Activated CD8-positive, alpha-beta memory T cell treated with anti-CD3 and anti-CD28 coated beads for 1 hour (primary cell): Measurements from ENCODE around the gene PDGFB.

Experiments
- DNase-seq, 2 donors: peaks; one replicate each; pipeline ENCODE4 v3.0.0-alpha.2; 2020; ENCODE audit warnings: low read depth in 1 of 2; ENCODE audit errors: extremely low read depth in 1 of 2

PDGFB gene

DNA sequence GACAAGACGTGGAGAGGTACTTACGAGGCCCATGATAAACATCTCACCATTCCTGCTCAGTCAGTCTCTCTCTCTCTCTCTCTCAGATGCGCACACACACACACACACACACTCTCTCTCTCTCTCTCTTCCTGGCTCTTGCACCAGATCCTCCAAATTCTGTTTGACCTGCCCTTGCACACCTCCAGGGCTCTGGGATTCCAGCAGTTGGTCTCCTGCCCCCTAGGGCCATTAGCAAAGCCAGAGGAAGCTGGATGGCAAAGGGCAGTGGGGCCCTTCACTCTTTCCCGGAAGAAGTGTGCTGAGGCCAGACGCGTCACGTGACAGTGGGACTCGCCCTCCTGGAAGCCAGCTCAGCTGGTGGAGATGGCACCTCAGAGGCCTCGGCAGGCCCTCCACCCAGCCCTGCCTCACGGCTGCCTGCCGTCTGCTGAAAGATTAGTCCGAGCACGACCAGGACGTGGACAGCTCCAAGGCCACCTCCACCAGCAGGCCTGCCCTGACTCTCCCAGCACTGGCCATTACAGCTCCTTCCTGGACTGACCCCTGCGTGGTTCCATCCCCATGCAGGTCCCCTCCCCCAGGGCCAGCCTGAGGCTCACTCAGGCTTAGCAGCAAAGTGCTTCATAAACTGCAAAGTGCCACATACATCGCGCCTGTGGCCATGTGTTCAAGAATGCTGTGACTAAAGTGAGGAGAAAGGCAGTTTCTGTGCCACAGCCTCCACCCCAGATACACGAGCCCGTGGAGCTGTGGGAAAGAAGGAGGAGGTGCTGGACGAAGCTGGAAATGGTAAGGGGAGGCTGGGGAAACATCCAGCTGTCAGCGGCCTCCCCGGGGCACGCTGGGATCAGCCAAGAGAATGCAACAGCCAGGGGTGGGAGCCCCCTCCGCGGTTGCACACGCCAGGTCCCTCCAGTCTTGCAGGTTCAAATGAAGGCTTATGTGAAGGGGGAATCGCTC lies 3.7 kb downstream of the PDGFB start:
- DNase-seq: no peak

DNA sequence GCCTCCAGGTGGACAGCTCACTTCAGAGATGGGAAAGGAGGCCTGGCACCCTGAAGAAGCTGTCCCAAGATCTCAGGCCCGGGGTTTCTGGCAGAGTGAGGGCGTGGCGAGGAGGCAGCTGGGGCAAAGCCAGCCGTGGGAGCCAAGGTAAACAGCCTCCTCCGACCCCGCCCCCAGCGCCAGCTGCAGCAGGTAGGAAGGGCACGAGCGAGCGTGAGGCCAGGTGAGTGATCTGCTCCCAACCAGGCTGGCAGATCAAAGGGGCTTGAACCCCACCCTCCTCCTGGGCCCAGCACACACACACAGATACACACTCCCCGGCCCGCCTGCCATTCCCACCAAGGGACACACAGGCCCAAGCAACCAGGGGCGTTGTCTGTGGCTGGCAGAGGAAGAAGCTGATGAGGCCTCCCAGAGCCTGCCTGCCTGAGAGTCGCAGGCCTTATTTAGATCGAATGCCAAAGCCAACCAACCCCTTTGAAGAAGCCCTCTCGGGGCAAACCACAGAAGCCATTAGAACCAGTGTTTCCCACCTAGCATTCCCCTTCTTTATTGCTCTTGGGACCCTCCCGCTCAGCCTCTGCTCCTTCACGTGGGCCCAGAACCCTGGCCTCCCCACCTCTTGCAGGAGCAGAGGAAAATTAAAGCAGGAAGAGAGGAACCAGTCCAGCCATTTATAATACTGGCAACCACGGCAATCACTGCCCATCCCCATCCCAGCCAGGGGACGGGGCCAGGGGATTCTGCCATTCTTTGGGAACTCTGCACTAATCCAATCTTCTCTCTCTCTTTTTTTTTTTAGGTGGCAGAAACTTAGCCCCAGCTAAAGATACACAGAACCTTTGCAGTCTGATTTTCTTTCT lies 5.0 kb downstream of the PDGFB start:
- no peak for DNase-seq

GRCh38 chr22:39238966-39239505 lies 5.7 kb downstream of the PDGFB start:
- no peak for DNase-seq

GRCh38 chr22:39238561-39238960 lies 6.2 kb downstream of the PDGFB start:
- no peak for DNase-seq

- DNase-seq: no peak
Measured at GRCh38 chr22:39238101-39238466, 6.7 kb downstream of the PDGFB start.

GRCh38 chr22:39237318-39238100 lies 7.3 kb downstream of the PDGFB start:
- DNase-seq: no peak

- DNase-seq: no peak
Measured at GRCh38 chr22:39236321-39237317, 8.2 kb downstream of the PDGFB start.

DNA sequence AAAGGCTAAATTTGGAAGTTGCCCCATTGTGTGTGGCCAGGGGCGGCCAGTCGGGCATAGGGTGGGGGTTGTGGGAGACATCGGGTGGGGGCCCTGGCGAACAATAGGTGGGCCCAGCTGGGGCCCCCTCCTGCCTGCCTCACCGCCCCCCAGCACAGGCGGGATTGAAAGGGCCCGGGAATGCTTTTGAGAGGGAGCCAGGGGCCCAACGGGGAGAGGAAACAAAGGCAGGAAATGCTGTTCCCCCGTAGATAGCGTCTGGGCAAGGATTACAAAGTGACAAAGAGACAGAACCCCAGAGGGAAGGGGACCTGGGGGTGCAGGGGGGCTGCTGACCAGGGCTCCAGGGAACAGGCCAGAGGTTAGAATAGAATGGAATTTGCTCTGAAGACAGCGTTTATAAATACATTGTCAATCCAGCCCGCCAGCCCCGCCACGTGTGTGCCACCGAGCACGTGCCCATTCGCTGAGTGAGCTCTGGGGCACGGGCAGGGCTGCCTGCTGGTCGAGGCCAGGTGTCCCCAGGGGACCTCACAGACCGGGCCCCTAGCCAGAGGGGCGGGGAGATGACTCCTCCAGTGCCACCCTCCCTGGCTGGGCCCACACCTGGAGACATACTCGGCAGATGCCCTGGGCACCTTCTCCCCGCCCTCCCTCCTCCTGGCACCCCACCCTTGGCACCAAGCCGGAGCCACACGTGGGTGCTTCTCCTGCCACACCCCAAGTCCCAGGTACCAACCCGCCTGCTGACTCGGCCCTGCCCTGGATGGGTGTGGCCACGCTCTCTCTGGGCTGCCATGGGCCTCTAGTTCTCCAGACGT lies 9.7 kb downstream of the PDGFB start:
- no peak for DNase-seq

- no peak for DNase-seq
Measured at GRCh38 chr22:39234472-39234787, 10.4 kb downstream of the PDGFB start.

GRCh38 chr22:39233710-39234471 lies 10.9 kb downstream of the PDGFB start:
- no peak for DNase-seq

DNA sequence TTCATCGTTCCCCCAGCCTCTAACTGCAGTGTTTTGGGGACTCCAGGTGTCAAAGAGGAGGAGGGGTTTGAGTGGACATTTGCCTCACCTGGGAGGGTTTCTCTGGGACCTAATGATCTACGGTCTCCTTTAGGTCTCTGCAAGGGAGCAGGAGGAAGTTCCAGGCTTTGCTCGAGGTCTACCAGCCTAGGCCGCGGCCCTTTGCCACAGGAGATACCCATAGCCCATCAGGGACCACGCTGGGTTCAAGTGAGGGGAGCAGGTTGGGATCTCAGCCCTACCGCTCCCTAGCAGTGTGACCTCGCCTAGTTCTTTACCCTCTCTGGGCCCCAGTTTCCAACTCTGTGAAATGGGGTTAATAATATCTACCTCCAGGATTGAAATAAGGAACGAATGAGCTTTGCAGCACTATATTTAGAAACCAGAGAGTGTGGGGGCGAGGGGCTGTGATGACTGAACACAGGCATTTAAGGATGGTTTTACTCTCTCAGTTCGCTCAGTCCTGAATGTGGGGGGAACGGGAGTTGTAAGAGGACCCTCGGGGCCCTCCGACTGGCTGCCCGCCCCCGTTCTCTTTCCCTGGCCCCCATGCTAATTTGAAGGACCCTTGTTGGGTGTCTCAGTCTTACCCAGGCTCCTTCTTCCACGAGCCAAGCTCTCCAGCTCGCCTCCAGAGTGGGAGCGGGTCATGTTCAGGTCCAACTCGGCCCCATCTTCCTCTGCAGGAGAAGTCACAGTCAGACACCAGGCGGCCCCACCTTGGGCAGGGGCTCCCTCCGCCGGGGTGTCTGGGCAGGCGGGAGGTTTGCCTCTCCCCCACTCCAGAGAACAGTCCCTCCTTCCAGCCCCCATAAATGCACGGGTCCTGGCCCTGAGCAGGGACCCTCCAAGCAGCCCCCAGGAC lies 11.7 kb downstream of the PDGFB start:
- no peak for DNase-seq

- DNase-seq: no peak
Measured at GRCh38 chr22:39232246-39232645, 12.5 kb downstream of the PDGFB start.

GRCh38 chr22:39231197-39231950 lies 13.4 kb downstream of the PDGFB start:
- DNase-seq: no peak

DNA sequence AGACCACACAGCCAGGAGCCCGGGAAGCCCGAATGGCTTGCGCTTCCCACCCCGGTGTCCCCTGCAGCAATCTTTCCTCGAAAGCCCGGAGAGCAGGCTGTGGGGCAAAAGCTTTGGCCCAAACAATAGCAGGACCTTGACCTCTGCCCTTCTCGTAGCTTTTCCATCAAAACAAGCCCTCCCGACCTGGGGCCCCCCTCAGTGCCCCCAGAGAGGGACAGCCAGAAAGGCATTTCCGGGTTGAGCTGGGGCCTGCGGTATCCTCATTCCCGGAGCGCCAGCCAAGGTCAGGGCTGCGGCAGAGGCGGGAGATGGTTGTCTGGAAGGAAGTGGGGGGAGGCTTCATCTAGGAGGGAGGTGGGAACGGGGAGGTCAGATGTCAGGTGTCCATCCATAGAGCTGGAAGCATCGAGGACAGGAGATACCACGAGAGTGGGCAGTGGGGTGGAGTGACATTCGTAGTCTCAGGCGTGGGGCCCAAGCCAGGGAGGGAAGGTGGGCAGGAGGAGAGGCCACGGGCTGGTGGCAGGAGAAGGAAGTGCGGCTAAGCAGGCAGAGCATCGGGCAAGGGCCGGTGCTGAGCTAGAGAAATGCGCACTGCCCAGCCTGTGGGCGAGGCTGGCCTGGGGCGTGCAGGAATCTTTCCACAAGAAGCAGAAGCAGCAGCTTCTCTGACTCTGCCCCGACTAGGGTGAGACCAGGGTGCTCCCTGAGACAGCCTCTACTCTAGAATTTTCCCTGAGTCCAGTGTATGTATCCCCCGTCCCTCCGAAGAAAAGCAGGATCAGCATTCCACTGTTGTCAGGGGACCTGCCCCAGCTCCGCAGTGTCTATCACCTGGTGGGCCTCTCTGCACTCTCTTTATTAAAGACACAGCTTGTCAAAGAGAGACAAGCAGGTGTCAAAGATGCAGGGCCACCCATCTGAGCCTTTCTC lies 14.3 kb downstream of the PDGFB start:
- DNase-seq: no peak

DNA sequence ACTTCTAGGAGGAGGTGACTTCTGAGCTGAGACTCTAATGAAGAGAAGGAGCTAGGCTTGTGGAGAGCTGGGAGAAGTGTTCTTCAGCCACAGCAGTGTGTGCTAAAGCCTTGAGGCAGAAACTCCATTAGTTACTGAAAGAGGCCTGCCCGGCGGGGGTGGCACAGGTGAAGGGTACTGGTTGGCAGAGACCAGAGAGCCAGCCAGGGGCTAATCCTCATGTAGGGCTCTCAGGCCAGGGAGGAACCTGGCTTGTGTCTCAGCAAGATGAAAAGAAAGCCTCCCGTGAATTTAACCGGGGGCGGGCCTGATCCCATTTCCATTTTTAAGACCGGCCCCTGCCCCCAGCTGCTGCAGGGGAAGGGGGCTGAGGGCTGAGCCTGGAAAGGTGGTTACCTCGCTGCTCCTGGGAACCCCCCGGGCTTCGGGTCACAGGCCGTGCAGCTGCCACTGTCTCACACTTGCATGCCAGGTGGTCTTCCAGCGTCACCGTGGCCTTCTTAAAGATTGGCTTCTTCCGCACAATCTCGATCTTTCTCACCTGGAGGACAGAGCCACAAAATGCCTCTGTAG lies 15.0 kb downstream of the PDGFB start:
- no peak for DNase-seq
